Esophagus muscularis mucosa (tissue), 4 donors: Measurements from ENCODE around the gene PTTG1IP2. TPM values are rescaled to one million over a fixed set of nuclear protein-coding genes. Genes with fewer than 3 reads are reported as not detected.
"Not testable (repeated sequence)": the region's sequence is repeated elsewhere in the genome, so short reads cannot be mapped to it uniquely, and the experiment has no call there.

Source experiments
- DNase-seq: peaks from one replicate; pipeline ENCODE4 v3.0.0-alpha.2; 2017; ENCODE audit errors: extremely low spot score
- H3K27ac ChIP-seq, 4 donors: fragments of 200-600 bp; sonication (generic); replicated peaks in 1 of 4; 1 replicate in 3 of 4; 2 replicates in 1 of 4; pipeline ENCODE4 v1.5.1; 2016 to 2019; ENCODE audit warnings: mild to moderate bottlenecking in 1 of 4
- H3K27me3 ChIP-seq, 4 donors: fragments of 200-600 bp; sonication (generic); one replicate each; pipeline versions ENCODE4 v1.5.1 to v1.6.0; 2016 to 2019
- H3K36me3 ChIP-seq, 4 donors: fragments of 200-600 bp; sonication (generic); one replicate each; pipeline ENCODE4 v1.5.1; 2016 to 2019
- H3K4me1 ChIP-seq, 4 donors: fragments of 200-600 bp; sonication (generic); one replicate each; pipeline ENCODE4 v1.5.1; 2016 to 2019
- H3K4me3 ChIP-seq, 4 donors: fragments of 200-600 bp; sonication (generic); 1 replicate in 2 of 4; 2 replicates in 2 of 4; pipeline ENCODE4 v1.5.1; 2016 to 2019; ENCODE audit warnings: mild to moderate bottlenecking in 4 of 4, moderate library complexity in 1 of 4
- H3K9me3 ChIP-seq, 4 donors: fragments of 200-600 bp; sonication (generic); 1 replicate in 3 of 4; 2 replicates in 1 of 4; pipeline ENCODE4 v1.5.1; 2016 to 2019
- EP300 ChIP-seq: sonication (generic); formaldehyde crosslinking; IDR thresholded peaks from one replicate; pipeline ENCODE4 v1.6.1; 2017; ENCODE audit warnings: antibody characterized with exemption
- POLR2A ChIP-seq: fragments of 450-650 bp; IDR thresholded peaks from one replicate; pipeline ENCODE4 v1.6.1; 2017; ENCODE audit warnings: antibody characterized with exemption, moderate library complexity, mild to moderate bottlenecking, low read depth
- POLR2AphosphoS5 ChIP-seq, 2 donors: sonication (generic); formaldehyde crosslinking; IDR thresholded peaks; one replicate each; pipeline ENCODE4 v1.6.1; 2017; ENCODE audit warnings: antibody characterized with exemption in 2 of 2
- WGBS: methylation state at CpG from one replicate; pipeline ENCODE4 v1.1.5; 2018; 5-methylcytosine and 5-hydroxymethylcytosine counted together
- intact Hi-C: fragments of 100-400 bp; cut with DNase I; formaldehyde crosslinking; loops from one replicate; pipeline ENCODE4 v1.15.1; 2023
- total RNA-seq, 4 donors: library from RNA; depleted of rRNA; stranded (reverse); fragments of >200 nt; gene quantifications; one replicate each; pipeline versions ENCODE4 v1.1.0 to v1.2.1, GENCODE V29; 2016
- TF ChIP-seq, protein P1 (sequence below), 3 experiments: fragments of 200-600 bp in 2 of 3; fragments of 450-650 bp in 1 of 3; sonication (generic) in 2 of 3; IDR thresholded peaks; one replicate each; pipeline ENCODE4 v1.5.1; 2017 to 2019; ENCODE audit warnings: antibody characterized with exemption in 3 of 3, mild to moderate bottlenecking in 2 of 3, moderate library complexity in 1 of 3

Gene PTTG1IP2
- total RNA-seq, 4 donors from 2014 or later: not detected

DNA sequence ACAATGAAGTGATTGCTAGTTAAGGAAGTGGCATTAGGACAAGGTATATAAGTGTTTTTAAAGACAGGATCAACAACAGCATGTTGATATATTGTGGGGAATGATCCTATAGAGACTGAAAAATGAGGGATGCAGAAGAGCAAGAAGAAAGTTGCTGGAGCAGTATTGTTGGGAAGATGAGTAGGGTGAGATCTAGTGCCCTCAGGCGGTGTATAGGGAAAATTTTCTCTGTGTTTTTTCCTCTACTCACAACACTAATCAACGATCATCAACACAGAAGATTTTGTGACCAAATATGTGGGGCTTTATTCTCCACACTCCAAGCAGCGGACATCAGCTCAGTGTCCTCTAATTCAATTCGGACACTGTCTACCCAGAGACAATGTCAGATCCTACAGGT, 9.6 kb upstream of the PTTG1IP2 start:
- 83% methylated on average over 4 of the region's 4 CpGs for WGBS
- no peak for TF ChIP-seq EP300
- TF ChIP-seq POLR2AphosphoS5 (IDR thresholded peaks at IDR 0.05): no peak
- TF ChIP-seq POLR2A: no peak
- TF ChIP-seq, protein P1, sequence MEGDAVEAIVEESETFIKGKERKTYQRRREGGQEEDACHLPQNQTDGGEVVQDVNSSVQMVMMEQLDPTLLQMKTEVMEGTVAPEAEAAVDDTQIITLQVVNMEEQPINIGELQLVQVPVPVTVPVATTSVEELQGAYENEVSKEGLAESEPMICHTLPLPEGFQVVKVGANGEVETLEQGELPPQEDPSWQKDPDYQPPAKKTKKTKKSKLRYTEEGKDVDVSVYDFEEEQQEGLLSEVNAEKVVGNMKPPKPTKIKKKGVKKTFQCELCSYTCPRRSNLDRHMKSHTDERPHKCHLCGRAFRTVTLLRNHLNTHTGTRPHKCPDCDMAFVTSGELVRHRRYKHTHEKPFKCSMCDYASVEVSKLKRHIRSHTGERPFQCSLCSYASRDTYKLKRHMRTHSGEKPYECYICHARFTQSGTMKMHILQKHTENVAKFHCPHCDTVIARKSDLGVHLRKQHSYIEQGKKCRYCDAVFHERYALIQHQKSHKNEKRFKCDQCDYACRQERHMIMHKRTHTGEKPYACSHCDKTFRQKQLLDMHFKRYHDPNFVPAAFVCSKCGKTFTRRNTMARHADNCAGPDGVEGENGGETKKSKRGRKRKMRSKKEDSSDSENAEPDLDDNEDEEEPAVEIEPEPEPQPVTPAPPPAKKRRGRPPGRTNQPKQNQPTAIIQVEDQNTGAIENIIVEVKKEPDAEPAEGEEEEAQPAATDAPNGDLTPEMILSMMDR (IDR thresholded peaks at IDR 0.05): no peak
- peaks cover 0 to 15% (median 9%) of the 10 kb centered on the region in 4 donors for H3K4me1 ChIP-seq
- no peak overlapping the region for H3K27ac ChIP-seq
- no peak overlapping the region for H3K4me3 ChIP-seq
- H3K9me3 ChIP-seq: no peaks in the 10 kb centered on the region
- intact Hi-C loops: loop anchor here (10.0 kb wide), 1 partner anchor 165 kb away; no protein-coding TSS in a partner anchor
- no peak for DNase-seq
- H3K36me3 ChIP-seq: no peaks in the 10 kb centered on the region
- H3K27me3 ChIP-seq: no peaks in the 10 kb centered on the region

DNA sequence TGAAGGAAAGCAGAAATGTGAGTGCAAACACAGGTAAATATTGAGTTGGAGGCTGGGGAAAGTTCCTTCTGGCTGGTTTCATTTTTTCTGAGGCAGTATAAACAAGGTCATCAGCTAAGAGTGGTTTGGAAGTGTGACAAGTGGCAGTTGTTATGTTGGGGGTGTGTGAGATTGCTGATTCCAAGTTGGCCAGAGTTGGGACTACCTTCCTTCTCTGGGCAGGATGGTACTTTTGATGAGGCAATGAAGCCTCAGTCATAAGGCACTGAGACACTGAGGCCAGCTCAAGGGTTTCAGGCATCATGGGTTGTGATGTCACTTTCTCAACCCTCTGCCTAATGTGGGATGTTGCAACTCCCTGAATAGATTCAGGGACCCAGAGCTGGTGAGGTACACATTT, 8.2 kb upstream of the PTTG1IP2 start:
- intact Hi-C loops: no loop called here
- no peaks in the 10 kb centered on the region for H3K9me3 ChIP-seq
- H3K27me3 ChIP-seq: no peaks in the 10 kb centered on the region
- no peak overlapping the region for H3K4me3 ChIP-seq
- DNase-seq: no peak
- H3K36me3 ChIP-seq: no peaks in the 10 kb centered on the region
- H3K27ac ChIP-seq: no peak overlapping the region
- H3K4me1 ChIP-seq: peaks cover 0 to 6% (median 5%) of the 10 kb centered on the region in 4 donors
- TF ChIP-seq POLR2AphosphoS5 (IDR thresholded peaks at IDR 0.05) (no peak), POLR2A (no peak), EP300 (no peak)
- TF ChIP-seq, protein P1 (IDR thresholded peaks at IDR 0.05): no peak

DNA sequence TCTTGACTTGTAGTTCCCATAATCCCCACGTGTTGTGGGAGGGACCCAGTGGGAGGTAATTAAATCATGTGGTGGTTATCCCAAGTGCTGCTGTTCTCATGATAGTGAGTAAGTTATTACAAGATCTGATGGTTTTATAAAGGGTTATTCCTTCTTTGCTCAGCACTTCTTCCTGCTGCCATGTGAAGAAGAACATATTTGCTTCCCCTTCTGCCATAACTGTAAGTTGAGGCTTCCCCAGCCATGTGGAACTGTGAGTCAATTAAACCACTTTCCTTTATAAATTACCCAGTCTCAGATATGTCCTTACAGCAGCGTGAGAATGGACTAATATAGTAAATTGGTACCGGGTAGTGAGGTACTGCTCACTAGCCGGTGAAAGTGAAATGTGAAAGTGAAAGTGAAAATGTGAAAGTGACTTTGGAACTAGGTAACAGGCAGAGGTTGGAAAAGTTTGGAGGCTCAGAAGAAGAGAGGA, 6.2 kb upstream of the PTTG1IP2 start:
- H3K4me3 ChIP-seq: peak overlapping the region; percentile 43 to 56 (median 50)
- 38% methylated on average over 4 of the region's 4 CpGs for WGBS
- H3K36me3 ChIP-seq, H3K4me1 ChIP-seq, intact Hi-C loops, H3K9me3 ChIP-seq, H3K27me3 ChIP-seq, DNase-seq: not testable (repeated sequence)
- H3K27ac ChIP-seq: peak overlapping the region; percentile 5 to 64 (median 42)

- Histone ChIP-seq H3K4me3 (no peak overlapping the region), H3K4me1 (peaks cover 0 to 6% (median 5%) of the 10 kb centered on the region in 4 donors), H3K9me3 (no peaks in the 10 kb centered on the region), H3K27ac (no peak overlapping the region), H3K27me3 (no peaks in the 10 kb centered on the region), H3K36me3 (no peaks in the 10 kb centered on the region)
- TF ChIP-seq POLR2A: no peak
- TF ChIP-seq EP300: no peak
- TF ChIP-seq, protein P1 (IDR thresholded peaks at IDR 0.05): no peak
- TF ChIP-seq POLR2AphosphoS5 (IDR thresholded peaks at IDR 0.05): no peak
- intact Hi-C loops: no loop called here
- no peak for DNase-seq
Measured at GRCh38 chr7:90465816-90466215, 3.6 kb upstream of the PTTG1IP2 start.

DNA sequence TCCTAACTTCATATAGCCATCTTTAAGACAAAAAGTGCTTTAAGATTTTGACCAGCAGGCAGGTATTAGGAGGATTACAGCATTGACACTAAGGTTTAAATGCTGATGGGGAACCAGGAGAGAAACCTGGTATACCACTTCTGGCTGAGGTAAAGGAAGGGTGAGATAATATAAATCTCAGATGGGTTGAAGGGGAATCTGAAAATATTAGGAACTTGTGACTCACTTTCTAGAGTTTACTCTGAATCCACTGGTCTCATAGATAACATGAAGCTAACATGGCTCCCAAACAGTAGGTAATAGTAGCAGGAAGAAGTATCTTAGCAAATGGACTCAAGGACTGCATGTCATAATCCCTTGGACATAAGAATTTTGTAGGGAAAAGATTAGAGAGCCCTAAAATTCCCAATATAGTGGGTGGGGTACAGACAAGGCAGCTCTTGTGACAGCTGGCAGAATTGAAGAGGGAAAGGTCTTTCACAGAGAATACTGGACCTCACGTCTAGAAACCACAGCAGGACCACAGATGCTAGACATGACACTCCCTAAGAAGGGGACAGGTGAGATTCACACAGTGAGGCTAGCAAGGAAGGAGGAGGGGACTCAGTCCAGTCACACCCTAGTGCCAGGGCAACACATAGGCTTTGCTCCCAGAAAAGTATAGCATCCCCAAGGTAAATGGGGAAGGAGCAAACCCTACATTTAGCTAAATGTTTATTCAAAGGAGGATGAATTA, 3.5 kb downstream of the PTTG1IP2 start:
- Histone ChIP-seq H3K27me3 (no peaks in the 10 kb centered on the region), H3K4me3 (no peak overlapping the region), H3K27ac (no peak overlapping the region), H3K36me3 (no peaks in the 10 kb centered on the region), H3K9me3 (no peaks in the 10 kb centered on the region), H3K4me1 (no peaks in the 10 kb centered on the region)
- TF ChIP-seq EP300: no peak
- no peak for TF ChIP-seq POLR2AphosphoS5 (IDR thresholded peaks at IDR 0.05)
- no peak for TF ChIP-seq POLR2A
- TF ChIP-seq, protein P1 (IDR thresholded peaks at IDR 0.05): no peak
- no peak for DNase-seq
- WGBS: 55% methylated on average over 1 of the region's 1 CpG
- intact Hi-C loops: no loop called here
